ENCODE results near the gene TMEM132C. TPM values are rescaled to one million over a fixed set of nuclear protein-coding genes. Genes with fewer than 3 reads are reported as not detected.

TMEM132C gene
- total and polyA plus RNA-seq, 2 donors (not counting 1 experiment from before 2014, with no cell fraction given), result not detected

DNA sequence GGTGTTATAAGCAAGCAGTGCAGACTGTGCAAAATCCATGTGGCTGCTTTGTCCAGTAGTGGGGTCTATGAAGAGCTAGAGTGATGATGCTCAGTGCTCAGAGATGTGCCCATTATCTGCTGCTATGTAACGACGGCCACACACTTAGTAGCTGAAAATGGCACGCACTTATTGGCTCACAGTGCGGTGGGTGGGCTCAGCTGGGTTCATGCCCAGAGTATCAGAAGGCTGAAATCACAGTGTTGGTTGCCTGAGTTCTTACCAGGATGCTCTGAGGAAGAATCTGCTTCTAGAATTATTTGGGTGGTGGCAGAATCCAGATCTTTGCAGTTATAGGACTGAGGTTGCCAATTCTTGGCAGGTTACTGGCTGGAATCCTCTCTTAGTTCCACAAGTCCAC is 432.1 kb downstream of the TMEM132C start:
- WGBS (ENCODE audit: insufficient coverage), result 97% methylated on average over 4 of the region's 4 CpGs
- Histone ChIP-seq H3K4me2 (replicated peaks; ENCODE audit: low read depth, low read length, poor library complexity, severe bottlenecking) (no peak overlapping the region), H3K9me3 (ENCODE audit: control extremely low read depth in 1 of 3, control insufficient read depth in 2 of 3, insufficient read depth in 1 of 3, low read length in 2 of 3) (peaks cover 0 to 10% (median 0%) of the 10 kb centered on the region in 3 donors), H3K4me1 (ENCODE audit: control insufficient read depth in 2 of 2, insufficient read depth in 2 of 2, low read length in 2 of 2) (no peaks in the 10 kb centered on the region), H3K27ac (ENCODE audit: low read length in 2 of 2) (no peak overlapping the region), H3K36me3 (replicated peaks in 1 of 2; ENCODE audit: control extremely low read depth in 1 of 2, control insufficient read depth in 1 of 2, extremely low read depth in 1 of 2, insufficient read depth in 2 of 2, low read length in 1 of 2) (no peaks in the 10 kb centered on the region), H3K4me3 (ENCODE audit: control extremely low read depth in 1 of 5, extremely low read depth in 1 of 5, insufficient read depth in 1 of 5, low read depth in 2 of 5, low read length in 4 of 5) (no peak overlapping the region), H3K9ac (ENCODE audit: low read length) (no peak overlapping the region), H2AFZ (ENCODE audit: insufficient read depth, low read depth, low read length, poor library complexity, severe bottlenecking) (no peak overlapping the region), H3K79me2 (ENCODE audit: control insufficient read depth, insufficient read depth, low read length) (no peaks in the 10 kb centered on the region), H4K20me1 (ENCODE audit: control insufficient read depth, insufficient read depth, low read length, poor library complexity, severe bottlenecking) (no peaks in the 10 kb centered on the region), H3K27me3 (replicated peaks in 1 of 4; ENCODE audit: control extremely low read depth in 1 of 4, control insufficient read depth in 3 of 4, insufficient read depth in 4 of 4, low read length in 3 of 4) (no peaks in the 10 kb centered on the region)
- Mint-ChIP-seq H3K9me3 (ENCODE audit: insufficient read depth) (peaks cover 7% of the 10 kb centered on the region), H3K4me3 (no peak overlapping the region), H3K27ac (no peak overlapping the region), H3K27me3 (peaks cover 12% of the 10 kb centered on the region), H3K4me1 (no peaks in the 10 kb centered on the region)
- ATAC-seq (ENCODE audit: low read depth) (no peak), DNase-seq (no peak)
- CTCF ChIA-PET, result no interaction called here
- POLR2A ChIA-PET, result no interaction called here
- intact Hi-C loops (cut with micrococcal nuclease), result no loop called here
- no peak for TF ChIP-seq EZH2 (IDR thresholded peaks at IDR 0.05; ENCODE audit: borderline replicate concordance, insufficient read depth, low read depth, low read length, poor library complexity, severe bottlenecking)
- TF ChIP-seq, protein P1, sequence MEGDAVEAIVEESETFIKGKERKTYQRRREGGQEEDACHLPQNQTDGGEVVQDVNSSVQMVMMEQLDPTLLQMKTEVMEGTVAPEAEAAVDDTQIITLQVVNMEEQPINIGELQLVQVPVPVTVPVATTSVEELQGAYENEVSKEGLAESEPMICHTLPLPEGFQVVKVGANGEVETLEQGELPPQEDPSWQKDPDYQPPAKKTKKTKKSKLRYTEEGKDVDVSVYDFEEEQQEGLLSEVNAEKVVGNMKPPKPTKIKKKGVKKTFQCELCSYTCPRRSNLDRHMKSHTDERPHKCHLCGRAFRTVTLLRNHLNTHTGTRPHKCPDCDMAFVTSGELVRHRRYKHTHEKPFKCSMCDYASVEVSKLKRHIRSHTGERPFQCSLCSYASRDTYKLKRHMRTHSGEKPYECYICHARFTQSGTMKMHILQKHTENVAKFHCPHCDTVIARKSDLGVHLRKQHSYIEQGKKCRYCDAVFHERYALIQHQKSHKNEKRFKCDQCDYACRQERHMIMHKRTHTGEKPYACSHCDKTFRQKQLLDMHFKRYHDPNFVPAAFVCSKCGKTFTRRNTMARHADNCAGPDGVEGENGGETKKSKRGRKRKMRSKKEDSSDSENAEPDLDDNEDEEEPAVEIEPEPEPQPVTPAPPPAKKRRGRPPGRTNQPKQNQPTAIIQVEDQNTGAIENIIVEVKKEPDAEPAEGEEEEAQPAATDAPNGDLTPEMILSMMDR (IDR thresholded peaks at IDR 0.05), result no peak

DNA sequence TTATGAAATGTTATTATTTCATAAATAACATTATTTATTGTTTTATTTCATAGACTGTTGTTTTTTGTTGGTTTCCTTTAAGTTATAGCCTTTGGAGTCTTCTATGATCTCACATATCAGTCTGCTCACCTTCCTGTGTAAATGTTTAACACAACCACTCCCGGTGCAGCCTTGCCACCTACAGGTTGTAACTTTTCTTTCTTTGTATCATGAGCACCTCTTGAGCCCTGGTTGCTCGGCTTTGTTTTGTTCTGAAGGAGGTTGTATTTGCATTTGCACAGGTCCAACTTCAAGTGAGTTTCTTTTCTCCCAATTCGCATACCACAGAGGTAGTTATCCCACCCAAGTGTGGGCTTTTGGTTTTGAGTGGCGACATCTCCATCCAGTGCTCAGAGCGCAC is 435.4 kb downstream of the TMEM132C start:
- ATAC-seq (ENCODE audit: low read depth) (no peak), DNase-seq (no peak)
- Histone ChIP-seq H3K9me3 (ENCODE audit: control extremely low read depth in 1 of 3, control insufficient read depth in 2 of 3, insufficient read depth in 1 of 3, low read length in 2 of 3) (peaks cover 0 to 4% (median 0%) of the 10 kb centered on the region in 3 donors), H3K9ac (ENCODE audit: low read length) (no peak overlapping the region), H3K27ac (ENCODE audit: low read length in 2 of 2) (no peak overlapping the region), H3K79me2 (ENCODE audit: control insufficient read depth, insufficient read depth, low read length) (no peaks in the 10 kb centered on the region), H3K27me3 (replicated peaks in 1 of 4; ENCODE audit: control extremely low read depth in 1 of 4, control insufficient read depth in 3 of 4, insufficient read depth in 4 of 4, low read length in 3 of 4) (no peaks in the 10 kb centered on the region), H2AFZ (ENCODE audit: insufficient read depth, low read depth, low read length, poor library complexity, severe bottlenecking) (no peak overlapping the region), H4K20me1 (ENCODE audit: control insufficient read depth, insufficient read depth, low read length, poor library complexity, severe bottlenecking) (no peaks in the 10 kb centered on the region), H3K36me3 (replicated peaks in 1 of 2; ENCODE audit: control extremely low read depth in 1 of 2, control insufficient read depth in 1 of 2, extremely low read depth in 1 of 2, insufficient read depth in 2 of 2, low read length in 1 of 2) (no peaks in the 10 kb centered on the region), H3K4me3 (ENCODE audit: control extremely low read depth in 1 of 5, extremely low read depth in 1 of 5, insufficient read depth in 1 of 5, low read depth in 2 of 5, low read length in 4 of 5) (no peak overlapping the region), H3K4me1 (ENCODE audit: control insufficient read depth in 2 of 2, insufficient read depth in 2 of 2, low read length in 2 of 2) (no peaks in the 10 kb centered on the region), H3K4me2 (replicated peaks; ENCODE audit: low read depth, low read length, poor library complexity, severe bottlenecking) (no peak overlapping the region)
- ChIA-PET POLR2A (no interaction called here), CTCF (no interaction called here)
- Mint-ChIP-seq H3K27me3 (peaks cover 10% of the 10 kb centered on the region), H3K9me3 (ENCODE audit: insufficient read depth) (peaks cover 5% of the 10 kb centered on the region), H3K27ac (no peak overlapping the region), H3K4me1 (no peaks in the 10 kb centered on the region), H3K4me3 (no peak overlapping the region)
- WGBS (ENCODE audit: insufficient coverage), result 92% methylated on average over 3 of the region's 5 CpGs
- no peak for TF ChIP-seq EZH2 (IDR thresholded peaks at IDR 0.05; ENCODE audit: borderline replicate concordance, insufficient read depth, low read depth, low read length, poor library complexity, severe bottlenecking)
- TF ChIP-seq, protein P1 (IDR thresholded peaks at IDR 0.05), result no peak
- intact Hi-C loops (cut with micrococcal nuclease), result no loop called here

Measured in B cell (primary cell).